Prostate gland (tissue), 2 donors: ENCODE data around the gene RIMBP2.

Source experiments
- CTCF ChIP-seq, 4 experiments: fragments of 200-600 bp in 2 of 4; fragments of 450-650 bp in 2 of 4; sonication (generic) in 2 of 4; IDR thresholded peaks; 1 replicate in 3 of 4; 2 replicates in 1 of 4; pipeline ENCODE4 v1.5.1; 2016 to 2019; ENCODE audit warnings: antibody characterized with exemption in 4 of 4, mild to moderate bottlenecking in 2 of 4, moderate library complexity in 2 of 4
- POLR2A ChIP-seq: fragments of 450-650 bp; IDR thresholded peaks from one replicate; pipeline ENCODE4 v1.6.1; 2016; ENCODE audit warnings: antibody characterized with exemption, mild to moderate bottlenecking
- POLR2AphosphoS5 ChIP-seq: sonication (generic); formaldehyde crosslinking; IDR thresholded peaks from one replicate; pipeline ENCODE4 v1.6.1; 2017; ENCODE audit warnings: antibody characterized with exemption

- TF ChIP-seq CTCF (IDR thresholded peaks at IDR 0.05) (no peak), POLR2A (no peak), POLR2AphosphoS5 (no peak)
These were observed 226.8 kb downstream of the RIMBP2 start for GRCh38 chr12:130489293-130489692.
